Osteocyte (in vitro differentiated cells): Measurements from ENCODE around the gene CHST7. TPM values are rescaled to one million over a fixed set of nuclear protein-coding genes. Genes with fewer than 3 reads are reported as not detected.

ENCODE experiments used
- DNase-seq: peaks from one replicate; pipeline ENCODE4 v3.0.0; 2021; ENCODE audit warnings: mixed read lengths; ENCODE audit not compliant: unreplicated experiment; ENCODE audit errors: extremely low spot score
- H3K27ac Mint-ChIP-seq: one replicate; pipeline ENCODE4 v1.8.0; 2021; ENCODE audit warnings: mild to moderate bottlenecking, mixed read lengths; ENCODE audit not compliant: unreplicated experiment
- H3K27me3 Mint-ChIP-seq: one replicate; pipeline ENCODE4 v1.8.0; 2021; ENCODE audit warnings: mixed read lengths; ENCODE audit not compliant: unreplicated experiment
- H3K36me3 Mint-ChIP-seq: one replicate; pipeline ENCODE4 v1.8.0; 2021; ENCODE audit warnings: mixed read lengths; ENCODE audit not compliant: unreplicated experiment
- H3K4me1 Mint-ChIP-seq: one replicate; pipeline ENCODE4 v1.8.0; 2021; ENCODE audit warnings: mixed read lengths; ENCODE audit not compliant: unreplicated experiment
- H3K4me3 Mint-ChIP-seq: one replicate; pipeline ENCODE4 v1.8.0; 2021; ENCODE audit warnings: mild to moderate bottlenecking, moderate library complexity, mixed read lengths; ENCODE audit not compliant: unreplicated experiment
- H3K9me3 Mint-ChIP-seq: one replicate; pipeline ENCODE4 v1.8.0; 2021; ENCODE audit warnings: mixed read lengths; ENCODE audit not compliant: unreplicated experiment
- CTCF ChIP-seq: fragments of 200-600 bp; sonication (generic); IDR thresholded peaks from 2 replicates; pipeline ENCODE4 v1.5.0; 2021; ENCODE audit warnings: antibody characterized with exemption, mild to moderate bottlenecking, moderate library complexity
- total RNA-seq: library from RNA; stranded (reverse); gene quantifications from 2 replicates; pipeline ENCODE4 v1.2.1, GENCODE V29; 2021

Gene CHST7
- total RNA-seq, 1 donor from 2014 or later: 14.8 TPM

GRCh38 chrX:46637938-46638337, 64.4 kb downstream of the CHST7 start:
- TF ChIP-seq CTCF: no peak
- Mint-ChIP-seq H3K4me3 (no peak overlapping the region), H3K36me3 (no peaks in the 10 kb centered on the region), H3K27me3 (no peaks in the 10 kb centered on the region), H3K27ac (no peak overlapping the region), H3K9me3 (no peaks in the 10 kb centered on the region), H3K4me1 (peaks cover 2% of the 10 kb centered on the region)
- DNase-seq: no peak

GRCh38 chrX:46642145-46642544, 68.6 kb downstream of the CHST7 start:
- no peak overlapping the region for H3K4me3 Mint-ChIP-seq
- H3K9me3 Mint-ChIP-seq: peaks cover 6% of the 10 kb centered on the region

GRCh38 chrX:46643636-46644035, 70.1 kb downstream of the CHST7 start:
- Mint-ChIP-seq H3K36me3 (no peaks in the 10 kb centered on the region), H3K4me1 (peaks cover 13% of the 10 kb centered on the region), H3K27ac (no peak overlapping the region), H3K27me3 (no peaks in the 10 kb centered on the region), H3K9me3 (peaks cover 14% of the 10 kb centered on the region), H3K4me3 (no peak overlapping the region)
- DNase-seq: no peak
- no peak for TF ChIP-seq CTCF

More at GRCh38 chrX:46642145-46642544, 68.6 kb downstream of the CHST7 start:
- Mint-ChIP-seq H3K36me3 (no peaks in the 10 kb centered on the region), H3K4me1 (peaks cover under 1% of the 10 kb centered on the region), H3K27me3 (no peaks in the 10 kb centered on the region), H3K27ac (no peak overlapping the region)
- DNase-seq: no peak
- peak; percentile 54 for TF ChIP-seq CTCF

- no peaks in the 10 kb centered on the region for H3K36me3 Mint-ChIP-seq
- H3K4me1 Mint-ChIP-seq: peaks cover 33% of the 10 kb centered on the region
- no peak overlapping the region for H3K4me3 Mint-ChIP-seq
- no peak for DNase-seq
- no peak overlapping the region for H3K27ac Mint-ChIP-seq
- no peaks in the 10 kb centered on the region for H3K27me3 Mint-ChIP-seq
- no peak for TF ChIP-seq CTCF
- H3K9me3 Mint-ChIP-seq: peaks cover 16% of the 10 kb centered on the region
Measured at GRCh38 chrX:46645614-46646013, 72.0 kb downstream of the CHST7 start.

GRCh38 chrX:46647251-46647650, 73.7 kb downstream of the CHST7 start:
- Mint-ChIP-seq H3K4me1 (peaks cover 35% of the 10 kb centered on the region), H3K36me3 (no peaks in the 10 kb centered on the region), H3K27me3 (no peaks in the 10 kb centered on the region), H3K9me3 (peaks cover 16% of the 10 kb centered on the region), H3K4me3 (no peak overlapping the region), H3K27ac (no peak overlapping the region)
- no peak for TF ChIP-seq CTCF
- no peak for DNase-seq

Other genes with a start within 250 kb of the CHST7 start
- 6.1 and 8.8 TPM in 2 replicates for gene ZNF674, start 28.3 kb upstream of the CHST7 start, total RNA-seq
- 1.2 and 1.4 TPM in 2 replicates for gene SLC9A7, start 185.4 kb downstream of the CHST7 start, total RNA-seq